Measurements from ENCODE around the gene IGIP.
A peak's percentile ranks its signal among the peaks of the same experiment; 100 is the strongest.

IGIP gene

GRCh38 chr5:140111011-140111858 lies 14.5 kb upstream of the IGIP start:
- H3K27me3 ChIP-seq (ENCODE audit: control insufficient read depth, insufficient read depth, low read length) = peaks cover 39% of the 10 kb centered on the region
- no peaks in the 10 kb centered on the region for H3K36me3 ChIP-seq (ENCODE audit: control insufficient read depth, insufficient read depth, low read length)
- no peak for DNase-seq (ENCODE audit: low read depth, low spot score)
- peaks cover 3% of the 10 kb centered on the region; the same call in 1 of the 2 replicates for H3K4me1 ChIP-seq (ENCODE audit: control insufficient read depth, insufficient read depth, low read length)
- H3K9me3 ChIP-seq (ENCODE audit: control insufficient read depth, insufficient read depth, low read length) = no peaks in the 10 kb centered on the region
- no peak overlapping the region for H3K4me3 ChIP-seq (ENCODE audit: low read length)
- no peak overlapping the region for H3K27ac ChIP-seq (ENCODE audit: low read length)
- WGBS (ENCODE audit: insufficient coverage, insufficient read length) = no CpG with 5 or more reads among the region's 18 CpGs

GRCh38 chr5:140111859-140112551 lies 13.7 kb upstream of the IGIP start:
- no peak for DNase-seq (ENCODE audit: low read depth, low spot score)
- Histone ChIP-seq H3K4me3 (ENCODE audit: low read length) (no peak overlapping the region), H3K27me3 (ENCODE audit: control insufficient read depth, insufficient read depth, low read length) (peaks cover 35% of the 10 kb centered on the region), H3K27ac (ENCODE audit: low read length) (no peak overlapping the region), H3K36me3 (ENCODE audit: control insufficient read depth, insufficient read depth, low read length) (no peaks in the 10 kb centered on the region), H3K4me1 (ENCODE audit: control insufficient read depth, insufficient read depth, low read length) (peaks cover 3% of the 10 kb centered on the region; the same call in 1 of the 2 replicates), H3K9me3 (ENCODE audit: control insufficient read depth, insufficient read depth, low read length) (no peaks in the 10 kb centered on the region)
- no CpG with 5 or more reads among the region's 8 CpGs for WGBS (ENCODE audit: insufficient coverage, insufficient read length)

GRCh38 chr5:140112685-140113179 lies 13.0 kb upstream of the IGIP start:
- H3K4me3 ChIP-seq (ENCODE audit: low read length) = peak overlapping the region; percentile 38; the same call in 1 of the 2 replicates
- DNase-seq (ENCODE audit: low read depth, low spot score) = no peak
- H3K9me3 ChIP-seq (ENCODE audit: control insufficient read depth, insufficient read depth, low read length) = no peaks in the 10 kb centered on the region
- H3K27me3 ChIP-seq (ENCODE audit: control insufficient read depth, insufficient read depth, low read length) = peaks cover 34% of the 10 kb centered on the region
- H3K4me1 ChIP-seq (ENCODE audit: control insufficient read depth, insufficient read depth, low read length) = peaks cover 3% of the 10 kb centered on the region; the same call in 1 of the 2 replicates
- H3K27ac ChIP-seq (ENCODE audit: low read length) = no peak overlapping the region
- no CpG with 5 or more reads among the region's 13 CpGs for WGBS (ENCODE audit: insufficient coverage, insufficient read length)
- H3K36me3 ChIP-seq (ENCODE audit: control insufficient read depth, insufficient read depth, low read length) = no peaks in the 10 kb centered on the region

GRCh38 chr5:140113180-140113698 lies 12.5 kb upstream of the IGIP start:
- no peak for DNase-seq (ENCODE audit: low read depth, low spot score)
- no CpG with 5 or more reads among the region's 28 CpGs for WGBS (ENCODE audit: insufficient coverage, insufficient read length)
- Histone ChIP-seq H3K9me3 (ENCODE audit: control insufficient read depth, insufficient read depth, low read length) (no peaks in the 10 kb centered on the region), H3K4me3 (ENCODE audit: low read length) (peak overlapping the region; percentile 38), H3K27me3 (ENCODE audit: control insufficient read depth, insufficient read depth, low read length) (peaks cover 34% of the 10 kb centered on the region), H3K4me1 (ENCODE audit: control insufficient read depth, insufficient read depth, low read length) (peaks cover 3% of the 10 kb centered on the region; the same call in 1 of the 2 replicates), H3K36me3 (ENCODE audit: control insufficient read depth, insufficient read depth, low read length) (no peaks in the 10 kb centered on the region), H3K27ac (ENCODE audit: low read length) (no peak overlapping the region)

- Histone ChIP-seq H3K27me3 (ENCODE audit: control insufficient read depth, insufficient read depth, low read length) (peaks cover 33% of the 10 kb centered on the region), H3K27ac (ENCODE audit: low read length) (no peak within 1 kb of the TSS), H3K9me3 (ENCODE audit: control insufficient read depth, insufficient read depth, low read length) (no peaks in the 10 kb centered on the region), H3K4me1 (ENCODE audit: control insufficient read depth, insufficient read depth, low read length) (peaks cover 3% of the 10 kb centered on the region; the same call in 1 of the 2 replicates), H3K36me3 (ENCODE audit: control insufficient read depth, insufficient read depth, low read length) (no peaks in the 10 kb centered on the region), H3K4me3 (ENCODE audit: low read length) (peak within 1 kb of the TSS; percentile 38)
- DNase-seq (ENCODE audit: low read depth, low spot score) = no peak
- WGBS (ENCODE audit: insufficient coverage, insufficient read length) = no CpG with 5 or more reads among the region's 60 CpGs
These were observed 12.0 kb upstream of the IGIP start, which contains the start of gene PURA for GRCh38 chr5:140113699-140114263. Gene PURA (plus strand): TSS chr5:140114109. CDS start chr5:140114182, 73 bp downstream.

- H3K27ac ChIP-seq (ENCODE audit: low read length) = no peak overlapping the region
- no peak for DNase-seq (ENCODE audit: low read depth, low spot score)
- peak overlapping the region; percentile 38; the same call in 1 of the 2 replicates for H3K4me3 ChIP-seq (ENCODE audit: low read length)
- no peaks in the 10 kb centered on the region for H3K36me3 ChIP-seq (ENCODE audit: control insufficient read depth, insufficient read depth, low read length)
- H3K9me3 ChIP-seq (ENCODE audit: control insufficient read depth, insufficient read depth, low read length) = no peaks in the 10 kb centered on the region
- 0 out of 2 replicates have a peak, but pooled peaks cover 3% of the 10 kb centered on the region for H3K4me1 ChIP-seq (ENCODE audit: control insufficient read depth, insufficient read depth, low read length)
- WGBS (ENCODE audit: insufficient coverage, insufficient read length) = no CpG with 5 or more reads among the region's 65 CpGs
- H3K27me3 ChIP-seq (ENCODE audit: control insufficient read depth, insufficient read depth, low read length) = peaks cover 27% of the 10 kb centered on the region
These were observed 11.2 kb upstream of the IGIP start for GRCh38 chr5:140114341-140115185.

GRCh38 chr5:140115186-140115500 lies 10.6 kb upstream of the IGIP start:
- whole genome bisulfite sequencing (ENCODE audit: insufficient coverage, insufficient read length) = no CpG with 5 or more reads among the region's 1 CpG
- Histone ChIP-seq H3K27ac (ENCODE audit: low read length) (no peak overlapping the region), H3K4me3 (ENCODE audit: low read length) (peak overlapping the region; percentile 38; the same call in 1 of the 2 replicates), H3K36me3 (ENCODE audit: control insufficient read depth, insufficient read depth, low read length) (no peaks in the 10 kb centered on the region), H3K4me1 (ENCODE audit: control insufficient read depth, insufficient read depth, low read length) (0 out of 2 replicates have a peak, but pooled peaks cover 3% of the 10 kb centered on the region), H3K27me3 (ENCODE audit: control insufficient read depth, insufficient read depth, low read length) (peaks cover 27% of the 10 kb centered on the region), H3K9me3 (ENCODE audit: control insufficient read depth, insufficient read depth, low read length) (no peaks in the 10 kb centered on the region)
- DNase-seq (ENCODE audit: low read depth, low spot score) = no peak

GRCh38 chr5:140116716-140117115 lies 9.0 kb upstream of the IGIP start:
- Histone ChIP-seq H3K36me3 (ENCODE audit: control insufficient read depth, insufficient read depth, low read length) (no peaks in the 10 kb centered on the region), H3K27ac (ENCODE audit: low read length) (no peak overlapping the region), H3K9me3 (ENCODE audit: control insufficient read depth, insufficient read depth, low read length) (no peaks in the 10 kb centered on the region), H3K4me3 (ENCODE audit: low read length) (no peak overlapping the region), H3K4me1 (ENCODE audit: control insufficient read depth, insufficient read depth, low read length) (0 out of 2 replicates have a peak, but pooled peaks cover 3% of the 10 kb centered on the region), H3K27me3 (ENCODE audit: control insufficient read depth, insufficient read depth, low read length) (peaks cover 18% of the 10 kb centered on the region)
- no CpG with 5 or more reads among the region's 2 CpGs for whole genome bisulfite sequencing (ENCODE audit: insufficient coverage, insufficient read length)
- no peak for DNase-seq (ENCODE audit: low read depth, low spot score)

GRCh38 chr5:140117523-140117922 lies 8.2 kb upstream of the IGIP start:
- H3K36me3 ChIP-seq (ENCODE audit: control insufficient read depth, insufficient read depth, low read length) = no peaks in the 10 kb centered on the region
- H3K27ac ChIP-seq (ENCODE audit: low read length) = no peak overlapping the region
- H3K9me3 ChIP-seq (ENCODE audit: control insufficient read depth, insufficient read depth, low read length) = no peaks in the 10 kb centered on the region
- WGBS (ENCODE audit: insufficient coverage, insufficient read length) = no CpG with 5 or more reads among the region's 3 CpGs
- H3K27me3 ChIP-seq (ENCODE audit: control insufficient read depth, insufficient read depth, low read length) = peaks cover 10% of the 10 kb centered on the region; the same call in 1 of the 2 replicates
- no peak for DNase-seq (ENCODE audit: low read depth, low spot score)
- no peak overlapping the region for H3K4me3 ChIP-seq (ENCODE audit: low read length)
- H3K4me1 ChIP-seq (ENCODE audit: control insufficient read depth, insufficient read depth, low read length) = 0 out of 2 replicates have a peak, but pooled peaks cover 3% of the 10 kb centered on the region

Data from iPS DF 6.9 (cell line).